Prostate gland (tissue), 2 donors: ENCODE measurements around the gene PKNOX2.

Source experiments
- CTCF ChIP-seq, 4 experiments: fragments of 200-600 bp in 2 of 4; fragments of 450-650 bp in 2 of 4; sonication (generic) in 2 of 4; IDR thresholded peaks; 1 replicate in 3 of 4; 2 replicates in 1 of 4; pipeline ENCODE4 v1.5.1; 2016 to 2019; ENCODE audit warnings: antibody characterized with exemption in 4 of 4, mild to moderate bottlenecking in 2 of 4, moderate library complexity in 2 of 4
- POLR2AphosphoS5 ChIP-seq: sonication (generic); formaldehyde crosslinking; IDR thresholded peaks from one replicate; pipeline ENCODE4 v1.6.1; 2017; ENCODE audit warnings: antibody characterized with exemption

- TF ChIP-seq POLR2AphosphoS5 (no peak), CTCF (IDR thresholded peaks at IDR 0.05) (no peak)
Observed at GRCh38 chr11:125449565-125449964, 285.0 kb downstream of the PKNOX2 start.
